H1 (cell line): ENCODE results near the gene ABCC4. TPM values are rescaled to one million over a fixed set of nuclear protein-coding genes. Genes with fewer than 3 reads are reported as not detected.

Experiments used
- CTCF ChIA-PET: fragments of 300-600 bp; sonication (Branson Sonifier 250); formaldehyde crosslinking; loops from one replicate; lab custom pipeline; 2021; ENCODE audit not compliant: partially characterized antibody; lab: Charles Lee
- POLR2A ChIA-PET: fragments of 300-600 bp; sonication (Branson Sonifier 250); formaldehyde crosslinking; loops from one replicate; lab custom pipeline; 2021; ENCODE audit warnings: inconsistent platforms; ENCODE audit not compliant: partially characterized antibody; lab: Charles Lee
- DNase-seq, 2 experiments: peaks; one replicate each; pipeline versions ENCODE4 v3.0.0 to v3.0.0-alpha.2; 2010 to 2022; ENCODE audit warnings: low spot score in 2 of 2, low read depth in 1 of 2, mixed read lengths in 1 of 2
- FAIRE-seq: peaks from 2 replicates; lab custom pipeline; 2011; peaks lifted over from hg19 to GRCh38; lab: Jason Lieb, UNC
- H2AFZ ChIP-seq: 2 replicates; pipeline ENCODE4 v1.8.1; 2012; ENCODE audit warnings: low read length, inconsistent platforms
- H2AK5ac ChIP-seq: 2 replicates; pipeline ENCODE4 v1.6.1; 2013; ENCODE audit warnings: low read depth, low read length
- H2BK120ac ChIP-seq: replicated peaks from 2 replicates; pipeline ENCODE3; 2013; ENCODE audit warnings: low read depth, low read length, inconsistent platforms
- H2BK12ac ChIP-seq: 2 replicates; pipeline ENCODE4 v1.6.1; 2013; ENCODE audit warnings: low read depth, low read length
- H2BK15ac ChIP-seq: 2 replicates; pipeline ENCODE4 v1.6.1; 2013; ENCODE audit warnings: low read length
- H2BK20ac ChIP-seq: 2 replicates; pipeline ENCODE4 v1.6.1; 2013; ENCODE audit warnings: low read length
- H2BK5ac ChIP-seq: 2 replicates; pipeline ENCODE4 v1.6.1; 2013; ENCODE audit warnings: low read depth, low read length
- H3K14ac ChIP-seq: 2 replicates; pipeline ENCODE4 v1.6.1; 2013; ENCODE audit warnings: inconsistent platforms; ENCODE audit not compliant: insufficient read length
- H3K18ac ChIP-seq: 2 replicates; pipeline ENCODE4 v1.6.1; 2013; ENCODE audit warnings: low read length; ENCODE audit errors: extremely low read depth
- H3K23ac ChIP-seq: 2 replicates; pipeline ENCODE4 v1.6.1; 2013; ENCODE audit warnings: inconsistent platforms; ENCODE audit not compliant: insufficient read length
- H3K23me2 ChIP-seq: 2 replicates; pipeline ENCODE4 v1.6.1; 2013; ENCODE audit warnings: low read depth, low read length
- H3K27ac ChIP-seq: 2 replicates; pipeline ENCODE4 v1.6.1; 2011; ENCODE audit warnings: low read depth, low read length, inconsistent platforms
- H3K27me3 ChIP-seq, 4 experiments: replicated peaks in 1 of 4; 1 replicate in 1 of 4; 2 replicates in 3 of 4; pipeline versions ENCODE4 v1.6.1 to v1.8.1; 2011 to 2013; ENCODE audit warnings: low read length in 3 of 4, mild to moderate bottlenecking in 3 of 4, inconsistent platforms in 2 of 4, mixed read lengths in 2 of 4, moderate library complexity in 1 of 4; ENCODE audit not compliant: control insufficient read depth in 3 of 4, insufficient read depth in 3 of 4; ENCODE audit errors: extremely low read depth in 1 of 4
- H3K36me3 ChIP-seq, 4 experiments: 2 replicates each; pipeline versions ENCODE4 v1.6.1 to v1.8.1; 2011 to 2013; ENCODE audit warnings: mild to moderate bottlenecking in 4 of 4, low read length in 3 of 4, moderate library complexity in 2 of 4, control low read depth in 1 of 4, inconsistent platforms in 1 of 4; ENCODE audit not compliant: insufficient read depth in 4 of 4, control insufficient read depth in 2 of 4
- H3K4ac ChIP-seq: replicated peaks from 2 replicates; pipeline ENCODE3; 2013; ENCODE audit warnings: low read length, low read depth, mixed read lengths, inconsistent platforms; ENCODE audit not compliant: insufficient read length
- H3K4me1 ChIP-seq, 4 experiments: replicated peaks in 1 of 4; 1 replicate in 1 of 4; 2 replicates in 3 of 4; pipeline versions ENCODE4 v1.6.1 to v1.8.1; 2011 to 2013; ENCODE audit warnings: low read length in 3 of 4, inconsistent platforms in 2 of 4, mixed read lengths in 1 of 4; ENCODE audit not compliant: insufficient read depth in 4 of 4, control insufficient read depth in 3 of 4
- H3K4me2 ChIP-seq, 2 experiments: 2 replicates each; pipeline versions ENCODE4 v1.6.1 to v1.8.1; 2011 to 2013; ENCODE audit warnings: low read depth in 2 of 2, low read length in 2 of 2, control low read depth in 1 of 2, inconsistent platforms in 1 of 2, mild to moderate bottlenecking in 1 of 2; ENCODE audit not compliant: insufficient read depth in 1 of 2
- H3K4me3 ChIP-seq, 4 experiments: fragments of 200-600, 300-600 bp in 1 of 4; sonication (generic), shearing (Covaris generic), sonication (Bioruptor Twin) in 1 of 4; 2 replicates each; pipeline versions ENCODE4 v1.5.1 to v1.8.1; 2011 to 2016; ENCODE audit warnings: low read length in 4 of 4, low read depth in 3 of 4, control low read depth in 2 of 4, inconsistent platforms in 2 of 4, mild to moderate bottlenecking in 2 of 4, mixed read lengths in 1 of 4, moderate library complexity in 1 of 4; ENCODE audit not compliant: insufficient read depth in 2 of 4; ENCODE audit errors: extremely low read depth in 1 of 4
- H3K56ac ChIP-seq: replicated peaks from 2 replicates; pipeline ENCODE3; 2013; ENCODE audit warnings: low read depth, mild to moderate bottlenecking, mixed read lengths, low read length, inconsistent platforms; ENCODE audit not compliant: insufficient read length
- H3K79me1 ChIP-seq: 2 replicates; pipeline ENCODE4 v1.6.1; 2013; ENCODE audit warnings: low read depth, low read length, control low read depth
- H3K79me2 ChIP-seq, 2 experiments: 2 replicates each; pipeline versions ENCODE4 v1.6.1 to v1.8.1; 2012 to 2013; ENCODE audit warnings: low read length in 2 of 2, mild to moderate bottlenecking in 2 of 2, inconsistent platforms in 1 of 2; ENCODE audit not compliant: insufficient read depth in 2 of 2, control insufficient read depth in 1 of 2
- H3K9ac ChIP-seq, 4 experiments: replicated peaks in 1 of 4; 1 replicate in 1 of 4; 2 replicates in 3 of 4; pipeline versions ENCODE4 v1.6.1 to v1.8.1; 2011 to 2013; ENCODE audit warnings: low read depth in 3 of 4, low read length in 3 of 4, control low read depth in 2 of 4, mild to moderate bottlenecking in 2 of 4, moderate library complexity in 2 of 4, inconsistent platforms in 1 of 4; ENCODE audit errors: extremely low read depth in 1 of 4
- H3K9me3 ChIP-seq, 2 experiments: 2 replicates each; pipeline versions ENCODE4 v1.6.1 to v1.8.1; 2012 to 2013; ENCODE audit warnings: mild to moderate bottlenecking in 2 of 2, moderate library complexity in 2 of 2, control low read depth in 1 of 2, inconsistent platforms in 1 of 2, low read depth in 1 of 2, low read length in 1 of 2, mixed read lengths in 1 of 2; ENCODE audit not compliant: insufficient read depth in 2 of 2
- H4K20me1 ChIP-seq, 2 experiments: replicated peaks in 1 of 2; 2 replicates each; pipeline versions ENCODE3 to v1.8.1; 2011 to 2013; ENCODE audit warnings: inconsistent platforms in 2 of 2, low read length in 2 of 2, mild to moderate bottlenecking in 1 of 2; ENCODE audit not compliant: insufficient read depth in 2 of 2, control insufficient read depth in 1 of 2
- H4K5ac ChIP-seq: 2 replicates; pipeline ENCODE4 v1.6.1; 2013; ENCODE audit warnings: low read length, low read depth, mixed read lengths, inconsistent platforms; ENCODE audit not compliant: insufficient read length
- H4K8ac ChIP-seq: 2 replicates; pipeline ENCODE4 v1.8.0; 2013; ENCODE audit warnings: mild to moderate bottlenecking, moderate library complexity, low read length, inconsistent platforms; ENCODE audit not compliant: insufficient read depth; ENCODE audit errors: extremely low read depth
- H4K91ac ChIP-seq: replicated peaks from 2 replicates; pipeline ENCODE3; 2013; ENCODE audit warnings: low read length, mixed read lengths, inconsistent platforms; ENCODE audit not compliant: insufficient read length
- CBX8 ChIP-seq: fragments of 300-800, 300-1000 bp; sonication (generic); IDR thresholded peaks from 2 replicates; pipeline ENCODE4 v1.7.1; 2016; ENCODE audit warnings: low read depth, low read length, borderline replicate concordance
- CHD2 ChIP-seq: IDR thresholded peaks from 2 replicates; pipeline ENCODE4 v1.6.1; 2012; ENCODE audit warnings: low read length, improper control_type of control experiment
- CREB1 ChIP-seq: IDR thresholded peaks from 2 replicates; pipeline ENCODE4 v1.6.1; 2012; ENCODE audit warnings: inconsistent platforms
- HDAC2 ChIP-seq, 2 experiments: fragments of 300-600 bp in 1 of 2; sonication (generic) in 1 of 2; IDR thresholded peaks; 2 replicates each; pipeline ENCODE4 v1.6.1; 2011 to 2012; ENCODE audit warnings: low read depth in 2 of 2, low read length in 2 of 2, mild to moderate bottlenecking in 2 of 2, moderate library complexity in 2 of 2, borderline replicate concordance in 1 of 2, inconsistent platforms in 1 of 2
- HDAC6 ChIP-seq: IDR thresholded peaks from one replicate; pipeline ENCODE4 v1.7.1; 2012; ENCODE audit warnings: low read depth, mild to moderate bottlenecking, inconsistent platforms, low read length, moderate library complexity
- KDM1A ChIP-seq: fragments of 200-600, 300-600 bp; sonication (generic); IDR thresholded peaks from 2 replicates; pipeline ENCODE4 v1.7.1; 2016; ENCODE audit warnings: mild to moderate bottlenecking, low read length, borderline replicate concordance
- POLR2A ChIP-seq, 2 experiments: IDR thresholded peaks; 1 replicate in 1 of 2; 2 replicates in 1 of 2; pipeline ENCODE4 v1.6.1; 2011; ENCODE audit warnings: low read depth in 2 of 2, low read length in 2 of 2, mild to moderate bottlenecking in 2 of 2; ENCODE audit errors: control extremely low read depth in 1 of 2
- RFX5 ChIP-seq: IDR thresholded peaks from 2 replicates; pipeline ENCODE4 v1.6.1; 2011; ENCODE audit warnings: low read depth, low read length, improper control_type of control experiment, borderline replicate concordance
- SIX5 ChIP-seq: IDR thresholded peaks from 2 replicates; pipeline ENCODE4 v1.6.1; 2011; ENCODE audit warnings: mild to moderate bottlenecking, low read depth, low read length
- TBP ChIP-seq: IDR thresholded peaks from 2 replicates; pipeline ENCODE4 v1.6.1; 2011; ENCODE audit warnings: low read depth, low read length, improper control_type of control experiment
- USF2 ChIP-seq: IDR thresholded peaks from 2 replicates; pipeline ENCODE4 v1.6.1; 2011; ENCODE audit warnings: low read length, improper control_type of control experiment
- WGBS, 2 experiments: shearing (Covaris generic) in 1 of 2; methylation state at CpG; one replicate each; pipeline versions ENCODE4 v1.1.6 to v1.1.7; 2013 to 2015; ENCODE audit warnings: low lambda C conversion rate in 2 of 2, mixed read lengths in 2 of 2, inconsistent platforms in 1 of 2, low coverage in 1 of 2, missing lambda C conversion rate in 1 of 2; ENCODE audit not compliant: insufficient replicate concordance in 2 of 2, insufficient coverage in 1 of 2, insufficient read length in 1 of 2; ENCODE audit errors: extremely low coverage in 1 of 2, missing lambda C conversion rate in 1 of 2; 5-methylcytosine and 5-hydroxymethylcytosine counted together
- polyA plus RNA-seq, 7 experiments: library from polyadenylated mRNA; depleted of rRNA in 3 of 7; stranded (reverse) in 5 of 7; unstranded in 2 of 7; fragments of >200 nt in 5 of 7; fragments of 200-250 nt in 2 of 7; gene quantifications; 1 replicate in 5 of 7; 2 replicates in 1 of 7; 4 replicates in 1 of 7; pipeline versions ENCODE4 v1.2.1 to v1.2.3, GENCODE V29; 2011 to 2013; ENCODE audit warnings: missing spikeins in 2 of 7, mixed read lengths in 2 of 7
- total RNA-seq: library from RNA; stranded (reverse); fragmentation: NEBNext Ultra II Directional; extraction: Animal tissue kit (Norgen Biotek cat#: 25700); gene quantifications from 2 replicates; pipeline ENCODE4 v1.2.1, GENCODE V29; 2021
- TF ChIP-seq, protein P1 (sequence below): IDR thresholded peaks from 2 replicates; pipeline ENCODE4 v1.6.1; 2012; ENCODE audit warnings: inconsistent platforms

ABCC4 gene
- total and polyA plus RNA-seq, 2 of the 8 experiments (the other 6 are each of a cell fraction or from before 2014, with no cell fraction given), result 4.0 to 14.1 TPM

- no peak for FAIRE-seq
- H2BK12ac ChIP-seq, result no peak overlapping the region
- H2AK5ac ChIP-seq, result no peak overlapping the region
- H3K9me3 ChIP-seq, result no peaks in the 10 kb centered on the region
- no peaks in the 10 kb centered on the region for H3K79me1 ChIP-seq
- no peak overlapping the region for H2BK15ac ChIP-seq
- no peaks in the 10 kb centered on the region for H3K23me2 ChIP-seq
- no peak overlapping the region for H3K56ac ChIP-seq
- no peak overlapping the region for H3K18ac ChIP-seq
- no peak overlapping the region for H3K9ac ChIP-seq
- 91% methylated on average over 7 of the region's 7 CpGs; no CpG with 5 or more reads in 1 of the 2 experiments for WGBS, 2 experiments
- ChIA-PET CTCF (interaction anchor here (0.8 kb wide), 1 partner anchor 10 kb away, joined by 3 read pairs; no protein-coding TSS in a partner anchor), POLR2A (no interaction called here)
- no peak overlapping the region for H3K27ac ChIP-seq
- no peak overlapping the region for H4K8ac ChIP-seq
- no peak overlapping the region for H3K14ac ChIP-seq
- no peak overlapping the region for H2AFZ ChIP-seq
- no peaks in the 10 kb centered on the region for H4K20me1 ChIP-seq
- H3K4me2 ChIP-seq, result no peak overlapping the region
- H4K91ac ChIP-seq, result no peak overlapping the region
- no peaks in the 10 kb centered on the region for H3K36me3 ChIP-seq
- H2BK120ac ChIP-seq, result no peak overlapping the region
- DNase-seq, result no peak
- H3K27me3 ChIP-seq, result no peaks in the 10 kb centered on the region
- H3K4ac ChIP-seq, result no peak overlapping the region
- no peak overlapping the region for H3K4me3 ChIP-seq
- H2BK5ac ChIP-seq, result no peak overlapping the region
- no peak overlapping the region for H4K5ac ChIP-seq
- H3K4me1 ChIP-seq, result no peaks in the 10 kb centered on the region
- H3K79me2 ChIP-seq, result no peaks in the 10 kb centered on the region
- H2BK20ac ChIP-seq, result no peak overlapping the region
- no peak overlapping the region for H3K23ac ChIP-seq
- TF ChIP-seq CHD2 (no peak), HDAC6 (no peak), CREB1 (no peak), KDM1A (no peak), SIX5 (no peak), TBP (no peak), POLR2A (IDR thresholded peaks at IDR 0.05; ENCODE audit: control extremely low read depth in 1 of 2, low read depth in 2 of 2, low read length in 2 of 2) (no peak), HDAC2 (IDR thresholded peaks at IDR 0.05; ENCODE audit: borderline replicate concordance in 1 of 2, low read depth in 2 of 2, low read length in 2 of 2) (no peak), RFX5 (no peak), CBX8 (no peak), USF2 (no peak)
- TF ChIP-seq, protein P1, sequence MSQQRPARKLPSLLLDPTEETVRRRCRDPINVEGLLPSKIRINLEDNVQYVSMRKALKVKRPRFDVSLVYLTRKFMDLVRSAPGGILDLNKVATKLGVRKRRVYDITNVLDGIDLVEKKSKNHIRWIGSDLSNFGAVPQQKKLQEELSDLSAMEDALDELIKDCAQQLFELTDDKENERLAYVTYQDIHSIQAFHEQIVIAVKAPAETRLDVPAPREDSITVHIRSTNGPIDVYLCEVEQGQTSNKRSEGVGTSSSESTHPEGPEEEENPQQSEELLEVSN, result no peak
Measured at GRCh38 chr13:95035311-95036109, 265.7 kb downstream of the ABCC4 start.
